ENCODE results near the gene PURB. TPM values are rescaled to one million over a fixed set of nuclear protein-coding genes. Genes with fewer than 3 reads are reported as not detected.
A peak's percentile ranks its signal among the peaks of the same experiment; 100 is the strongest.

Gene PURB
- total and polyA plus RNA-seq, 2 experiments from 2014 or later, result 3.1 to 27.1 TPM

DNA sequence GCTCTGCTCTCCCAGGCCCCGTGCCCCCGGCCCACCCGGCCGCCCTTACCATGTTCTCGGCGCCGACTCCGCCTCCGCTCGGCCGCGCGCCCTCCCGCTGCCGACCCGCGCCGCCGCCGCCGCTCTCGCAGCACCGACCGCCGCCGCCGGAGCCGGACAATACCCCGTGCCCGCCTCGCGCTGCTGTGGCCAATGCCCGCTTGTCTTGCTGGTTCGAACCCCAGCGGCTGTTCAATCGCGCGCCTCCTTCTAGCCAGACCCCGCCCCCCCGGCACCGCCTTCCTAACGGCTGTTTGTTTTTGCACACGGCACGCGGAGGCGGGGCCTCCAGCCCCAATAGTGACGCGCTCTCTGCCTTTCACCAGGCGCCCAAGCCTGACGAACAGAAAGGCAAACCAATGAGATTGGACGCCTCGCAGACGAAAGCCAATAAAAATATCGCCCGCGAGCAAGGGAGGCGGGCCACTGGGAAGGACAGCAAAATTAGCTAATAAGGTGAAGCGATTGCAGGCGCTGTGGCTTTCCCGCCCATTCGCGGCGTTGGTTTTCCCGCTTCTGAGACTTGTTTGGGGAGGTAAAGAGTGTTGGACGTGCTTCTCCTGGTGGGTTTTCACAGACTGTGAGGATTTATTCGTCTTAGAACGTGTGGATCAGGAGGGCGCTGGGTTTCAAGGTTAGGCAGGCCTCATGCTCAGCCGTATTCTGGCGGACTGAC is 37.3 kb downstream of the PURB start, which contains the start of gene H2AZ2:
TSS of gene H2AZ2 (minus strand) at position 168 of the 715 bp plus-strand sequence. CDS start at position 52, 116 bp downstream.
- 0 out of 2 replicates have a peak within 1 kb of the TSS, but pooled peaks have one; percentile 29 for H2AFZ ChIP-seq
- DNase-seq (ENCODE audit: low spot score) (peak; percentile 100), ATAC-seq (peak; percentile 91)
- Mint-ChIP-seq H3K9me3 (no peaks in the 10 kb centered on the region; the same call in 1 of the 3 replicates), H3K36me3 (ENCODE audit: low read depth) (no peaks in the 10 kb centered on the region; the same call in 1 of the 3 replicates), H3K27me3 (ENCODE audit: insufficient read depth, low read depth, poor library complexity) (peaks cover 6% of the 10 kb centered on the region), H3K4me1 (peaks cover 13% of the 10 kb centered on the region), H3K27ac (peak within 1 kb of the TSS; percentile 100), H3K4me3 (peak within 1 kb of the TSS; percentile 95)
- no peaks in the 10 kb centered on the region for H3K9me2 ChIP-seq (ENCODE audit: insufficient read depth)
- TF ChIP-seq EZH2 (IDR thresholded peaks at IDR 0.05; ENCODE audit: low read depth, unreplicated experiment) (no peak), POLR2AphosphoS5 (IDR thresholded peaks at IDR 0.05; ENCODE audit: low read depth) (peak; percentile 96), CREB1 (CRISPR knock-in tag; IDR thresholded peaks at IDR 0.05; ENCODE audit: low read depth) (peak; percentile 91)
- peaks cover 10% of the 10 kb centered on the region; the same call in 1 of the 2 replicates for H3K4me1 ChIP-seq (ENCODE audit: insufficient read depth)
- H3K79me2 ChIP-seq (replicated peaks; ENCODE audit: insufficient read depth), result peaks cover 51% of the 10 kb centered on the region
- peak within 1 kb of the TSS; percentile 89 for H3K4me2 ChIP-seq
- no peaks in the 10 kb centered on the region for H3K27me3 ChIP-seq (ENCODE audit: insufficient read depth)
- peaks cover 29% of the 10 kb centered on the region for H4K20me1 ChIP-seq (replicated peaks; ENCODE audit: insufficient read depth)
- H3K27ac ChIP-seq (ENCODE audit: low read depth), result peak within 1 kb of the TSS; percentile 97
- H3F3A ChIP-seq (replicated peaks; ENCODE audit: low read depth), result peaks cover 11% of the 10 kb centered on the region
- H3K4me3 ChIP-seq, result peak within 1 kb of the TSS; percentile 94
- H3K36me3 ChIP-seq (ENCODE audit: insufficient read depth), result no peaks in the 10 kb centered on the region

DNA sequence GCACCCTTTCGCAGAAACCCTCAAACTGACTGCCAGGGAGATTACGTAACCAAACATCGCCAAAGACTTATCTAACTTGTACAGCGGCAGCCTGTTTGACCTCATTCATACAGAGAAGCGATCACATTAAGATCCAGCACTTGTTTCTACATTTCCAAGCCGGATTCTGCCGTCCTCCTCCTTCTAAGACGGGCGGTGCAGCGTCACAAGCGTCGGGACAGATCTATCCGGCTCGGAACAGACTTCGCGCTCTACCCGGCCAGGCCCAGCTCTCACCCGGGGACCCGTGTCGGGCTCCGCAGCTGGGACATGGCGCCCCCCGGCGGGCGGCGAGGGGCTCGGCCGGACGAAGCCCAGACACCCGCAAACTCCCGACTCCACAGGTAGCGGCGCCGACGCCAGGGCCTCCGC is 37.8 kb downstream of the PURB start:
- Mint-ChIP-seq H3K4me3 (peak overlapping the region; percentile 95), H3K27me3 (ENCODE audit: insufficient read depth, low read depth, poor library complexity) (peaks cover 6% of the 10 kb centered on the region), H3K27ac (peak overlapping the region; percentile 97), H3K4me1 (peaks cover 13% of the 10 kb centered on the region), H3K36me3 (ENCODE audit: low read depth) (peaks cover 5% of the 10 kb centered on the region), H3K9me3 (no peaks in the 10 kb centered on the region; the same call in 1 of the 3 replicates)
- no peaks in the 10 kb centered on the region for H3K36me3 ChIP-seq (ENCODE audit: insufficient read depth)
- H3F3A ChIP-seq (replicated peaks; ENCODE audit: low read depth), result peaks cover 11% of the 10 kb centered on the region
- ATAC-seq, result peak; percentile 72
- H3K9me2 ChIP-seq (ENCODE audit: insufficient read depth), result no peaks in the 10 kb centered on the region
- H2AFZ ChIP-seq, result no peak overlapping the region
- peaks cover 10% of the 10 kb centered on the region; the same call in 1 of the 2 replicates for H3K4me1 ChIP-seq (ENCODE audit: insufficient read depth)
- peak; percentile 91 for DNase-seq (ENCODE audit: low spot score)
- TF ChIP-seq CREB1 (CRISPR knock-in tag; IDR thresholded peaks at IDR 0.05; ENCODE audit: low read depth), result peak; percentile 35; the same call in 1 of the 2 replicates
- no peak for TF ChIP-seq EZH2phosphoT487 (IDR thresholded peaks at IDR 0.05; ENCODE audit: unreplicated experiment)
- TF ChIP-seq, protein P1, sequence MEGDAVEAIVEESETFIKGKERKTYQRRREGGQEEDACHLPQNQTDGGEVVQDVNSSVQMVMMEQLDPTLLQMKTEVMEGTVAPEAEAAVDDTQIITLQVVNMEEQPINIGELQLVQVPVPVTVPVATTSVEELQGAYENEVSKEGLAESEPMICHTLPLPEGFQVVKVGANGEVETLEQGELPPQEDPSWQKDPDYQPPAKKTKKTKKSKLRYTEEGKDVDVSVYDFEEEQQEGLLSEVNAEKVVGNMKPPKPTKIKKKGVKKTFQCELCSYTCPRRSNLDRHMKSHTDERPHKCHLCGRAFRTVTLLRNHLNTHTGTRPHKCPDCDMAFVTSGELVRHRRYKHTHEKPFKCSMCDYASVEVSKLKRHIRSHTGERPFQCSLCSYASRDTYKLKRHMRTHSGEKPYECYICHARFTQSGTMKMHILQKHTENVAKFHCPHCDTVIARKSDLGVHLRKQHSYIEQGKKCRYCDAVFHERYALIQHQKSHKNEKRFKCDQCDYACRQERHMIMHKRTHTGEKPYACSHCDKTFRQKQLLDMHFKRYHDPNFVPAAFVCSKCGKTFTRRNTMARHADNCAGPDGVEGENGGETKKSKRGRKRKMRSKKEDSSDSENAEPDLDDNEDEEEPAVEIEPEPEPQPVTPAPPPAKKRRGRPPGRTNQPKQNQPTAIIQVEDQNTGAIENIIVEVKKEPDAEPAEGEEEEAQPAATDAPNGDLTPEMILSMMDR (conservative IDR thresholded peaks at IDR 0.05; ENCODE audit: low read depth in 2 of 2), result peak; percentile 58 to 76
- no peak for TF ChIP-seq POLR2AphosphoS5 (IDR thresholded peaks at IDR 0.05; ENCODE audit: low read depth)
- no peak for TF ChIP-seq JUNB (IDR thresholded peaks at IDR 0.05; ENCODE audit: unreplicated experiment)
- TF ChIP-seq, protein P2, sequence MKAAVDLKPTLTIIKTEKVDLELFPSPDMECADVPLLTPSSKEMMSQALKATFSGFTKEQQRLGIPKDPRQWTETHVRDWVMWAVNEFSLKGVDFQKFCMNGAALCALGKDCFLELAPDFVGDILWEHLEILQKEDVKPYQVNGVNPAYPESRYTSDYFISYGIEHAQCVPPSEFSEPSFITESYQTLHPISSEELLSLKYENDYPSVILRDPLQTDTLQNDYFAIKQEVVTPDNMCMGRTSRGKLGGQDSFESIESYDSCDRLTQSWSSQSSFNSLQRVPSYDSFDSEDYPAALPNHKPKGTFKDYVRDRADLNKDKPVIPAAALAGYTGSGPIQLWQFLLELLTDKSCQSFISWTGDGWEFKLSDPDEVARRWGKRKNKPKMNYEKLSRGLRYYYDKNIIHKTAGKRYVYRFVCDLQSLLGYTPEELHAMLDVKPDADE (IDR thresholded peaks at IDR 0.05), result no peak
- H4K20me1 ChIP-seq (replicated peaks; ENCODE audit: insufficient read depth), result peaks cover 35% of the 10 kb centered on the region
- H3K4me3 ChIP-seq, result peak overlapping the region; percentile 94
- no peaks in the 10 kb centered on the region for H3K27me3 ChIP-seq (ENCODE audit: insufficient read depth)
- peak overlapping the region; percentile 91 for H3K27ac ChIP-seq (ENCODE audit: low read depth)
- peak overlapping the region; percentile 89 for H3K4me2 ChIP-seq
- H3K79me2 ChIP-seq (replicated peaks; ENCODE audit: insufficient read depth), result peaks cover 56% of the 10 kb centered on the region

Data from GM23338 (cell line).